Endothelial cell of umbilical vein (primary cell): ENCODE measurements around the gene HS6ST2. TPM values are rescaled to one million over a fixed set of nuclear protein-coding genes. Genes with fewer than 3 reads are reported as not detected.

Experiments used
- Bru-seq: library from RNA; stranded (reverse); fragments of 400-500 nt; gene quantifications from one replicate; lab custom pipeline; 2021; lab: Mats Ljungman, UMichigan
- BruChase-seq, 2 experiments: library from RNA; stranded (reverse); fragments of 400-500 nt; gene quantifications; one replicate each; lab custom pipeline; 2021; lab: Mats Ljungman, UMichigan
- BruUV-seq: library from RNA; stranded (reverse); fragments of 400-500 nt; replicated peaks from 2 replicates; lab custom pipeline; 2021; lab: Mats Ljungman, UMichigan
- CTCF ChIA-PET: fragments of 300-600, 350-600 bp; sonication (Branson Sonifier 250); formaldehyde crosslinking; loops from one replicate; lab custom pipeline; 2021; ENCODE audit warnings: antibody characterized with exemption, inconsistent platforms; lab: Charles Lee
- POLR2A ChIA-PET: fragments of 300-600, 350-600 bp; sonication (Branson Sonifier 250); formaldehyde crosslinking; loops from one replicate; lab custom pipeline; 2021; ENCODE audit warnings: antibody characterized with exemption, inconsistent platforms; lab: Charles Lee
- DNase-seq: peaks from one replicate; pipeline ENCODE4 v3.0.0-alpha.2; 2011; ENCODE audit warnings: low read depth, low spot score
- FAIRE-seq: peaks from 2 replicates; lab custom pipeline; 2011; peaks lifted over from hg19 to GRCh38; lab: Jason Lieb, UNC
- H2AFZ ChIP-seq: 2 replicates; pipeline ENCODE4 v1.6.0; 2012; ENCODE audit warnings: low read depth, low read length, control low read depth, inconsistent platforms
- H3K27ac ChIP-seq: 2 replicates; pipeline ENCODE4 v1.5.1; 2011; ENCODE audit warnings: low read depth, mild to moderate bottlenecking, control low read depth, low read length, moderate library complexity; ENCODE audit not compliant: insufficient read depth
- H3K27me3 ChIP-seq, 2 experiments: 2 replicates each; pipeline versions ENCODE4 v1.6.0 to v1.6.1; 2011; ENCODE audit warnings: low read length in 2 of 2, mixed read lengths in 1 of 2; ENCODE audit not compliant: control insufficient read depth in 2 of 2, insufficient read depth in 2 of 2
- H3K36me3 ChIP-seq, 2 experiments: 2 replicates in 1 of 2; 3 replicates in 1 of 2; pipeline ENCODE4 v1.5.1; 2011; ENCODE audit warnings: low read length in 2 of 2, mild to moderate bottlenecking in 1 of 2, moderate library complexity in 1 of 2; ENCODE audit not compliant: control insufficient read depth in 2 of 2, insufficient read depth in 2 of 2; ENCODE audit errors: extremely low read depth in 1 of 2
- H3K4me1 ChIP-seq: 3 replicates; pipeline ENCODE4 v1.5.1; 2011; ENCODE audit warnings: mild to moderate bottlenecking, low read length; ENCODE audit not compliant: control insufficient read depth, insufficient read depth; ENCODE audit errors: extremely low read depth
- H3K4me2 ChIP-seq: 2 replicates; pipeline ENCODE4 v1.6.1; 2011; ENCODE audit warnings: low read length, control low read depth, mixed read lengths; ENCODE audit not compliant: insufficient read depth
- H3K4me3 ChIP-seq, 3 experiments: fragments of 200-600 bp in 1 of 3; sonication (generic), shearing (Covaris generic) in 1 of 3; replicated peaks in 1 of 3; 2 replicates each; pipeline ENCODE4 v1.5.1; 2011 to 2016; ENCODE audit warnings: control low read depth in 3 of 3, low read length in 3 of 3, mild to moderate bottlenecking in 2 of 3, inconsistent platforms in 1 of 3, low read depth in 1 of 3, moderate library complexity in 1 of 3; ENCODE audit not compliant: insufficient read depth in 1 of 3
- H3K79me2 ChIP-seq: 2 replicates; pipeline ENCODE4 v1.6.0; 2012; ENCODE audit warnings: low read length, inconsistent platforms; ENCODE audit not compliant: control insufficient read depth, insufficient read depth
- H3K9ac ChIP-seq: replicated peaks from 2 replicates; pipeline ENCODE3; 2011; ENCODE audit warnings: low read length, control low read depth; ENCODE audit not compliant: insufficient read depth; ENCODE audit errors: extremely low read depth
- H3K9me1 ChIP-seq: replicated peaks from 3 replicates; pipeline ENCODE4 v1.6.0; 2011; ENCODE audit warnings: mild to moderate bottlenecking, low read length; ENCODE audit not compliant: control insufficient read depth, insufficient read depth; ENCODE audit errors: extremely low read depth
- H3K9me3 ChIP-seq: replicated peaks from 2 replicates; pipeline ENCODE4 v1.5.1; 2012; ENCODE audit warnings: low read length, inconsistent platforms; ENCODE audit not compliant: control insufficient read depth, insufficient read depth
- H4K20me1 ChIP-seq: replicated peaks from 2 replicates; pipeline ENCODE3; 2011; ENCODE audit warnings: mild to moderate bottlenecking, low read length; ENCODE audit not compliant: control insufficient read depth, insufficient read depth; ENCODE audit errors: extremely low read depth
- EZH2 ChIP-seq: IDR thresholded peaks from 2 replicates; pipeline ENCODE4 v1.6.1; 2012; ENCODE audit warnings: borderline replicate concordance, low read depth, mild to moderate bottlenecking, moderate library complexity, low read length, inconsistent platforms; ENCODE audit not compliant: severe bottlenecking
- FOS ChIP-seq: IDR thresholded peaks from 2 replicates; pipeline ENCODE4 v1.6.1; 2011; ENCODE audit warnings: mild to moderate bottlenecking, low read length, moderate library complexity, borderline replicate concordance; ENCODE audit not compliant: insufficient read depth
- JUN ChIP-seq: IDR thresholded peaks from 2 replicates; pipeline ENCODE4 v1.6.1; 2011; ENCODE audit warnings: borderline replicate concordance, low read depth; ENCODE audit not compliant: insufficient read length, insufficient read depth
- MYC ChIP-seq: IDR thresholded peaks from one replicate; pipeline ENCODE4 v1.6.1; 2011; ENCODE audit warnings: mild to moderate bottlenecking, low read depth, low read length
- POLR2A ChIP-seq: IDR thresholded peaks from 2 replicates; pipeline ENCODE4 v1.6.1; 2012; ENCODE audit warnings: low read depth, mild to moderate bottlenecking, control low read depth, low read length
- POLR2AphosphoS5 ChIP-seq: IDR thresholded peaks from 2 replicates; pipeline ENCODE4 v1.6.1; 2012; ENCODE audit warnings: low read depth, mild to moderate bottlenecking, control low read depth, low read length, moderate library complexity; ENCODE audit not compliant: insufficient read depth
- dilution Hi-C: fragments of 300-500 bp; cut with MboI; formaldehyde crosslinking; loops from one replicate; pipeline ENCODE4 v1.15.0; 2019; ENCODE audit warnings: low sequenced_read_pairs; ENCODE audit not compliant: extremely low pct_ligation_motif_present
- intact Hi-C: fragments of 100-400 bp; cut with micrococcal nuclease; formaldehyde crosslinking; loops from one replicate; pipeline ENCODE4 v1.10.0; 2022
- long read RNA-seq: library from polyadenylated mRNA; stranded (forward); transcript quantifications from one replicate; pipeline ENCODE4 v2.0.0, GENCODE V29; 2021
- polyA minus RNA-seq, 3 experiments: library from RNA; depleted of rRNA, polyadenylated mRNA; stranded (reverse); fragments of >200 nt; gene quantifications; 1 replicate in 1 of 3; 2 replicates in 2 of 3; pipeline ENCODE4 v1.2.3, GENCODE V29; 2011
- polyA plus RNA-seq, 4 experiments: library from polyadenylated mRNA; depleted of rRNA in 3 of 4; stranded (reverse) in 3 of 4; unstranded in 1 of 4; fragments of >200 nt; gene quantifications; 2 replicates each; pipeline versions ENCODE4 v1.2.1 to v1.2.3, GENCODE V29; 2011 to 2012; ENCODE audit warnings: missing spikeins in 1 of 4
- total RNA-seq: library from RNA; stranded (reverse); gene quantifications from 2 replicates; pipeline ENCODE4 v1.2.3, GENCODE V29; 2021
- TF ChIP-seq, protein P1 (sequence below), 2 donors: IDR thresholded peaks; 1 replicate in 1 of 2; 2 replicates in 1 of 2; pipeline ENCODE4 v1.5.1; 2011; ENCODE audit warnings: low read length in 2 of 2, mild to moderate bottlenecking in 2 of 2, moderate library complexity in 2 of 2, control low read depth in 1 of 2, inconsistent platforms in 1 of 2, low read depth in 1 of 2; ENCODE audit not compliant: insufficient read depth in 1 of 2; ENCODE audit errors: extremely low read depth in 1 of 2
- TF ChIP-seq, protein P2 (sequence below): IDR thresholded peaks from 2 replicates; pipeline ENCODE4 v1.6.1; 2011; ENCODE audit not compliant: insufficient read depth, insufficient read length

The HS6ST2 gene
- total RNA-seq (0.49 and 0.55 TPM in 2 replicates), polyA plus RNA-seq (0.84 and 1.1 TPM in 2 replicates), polyA minus RNA-seq (2.3 and 2.7 TPM in 2 replicates), Bru-seq, nascent RNA (percentile 19 among the genes with signal in this experiment), BruChase-seq, experiment 1, labeled RNA remaining after a 6-hour chase (percentile 16 among the genes with signal in this experiment), BruChase-seq, experiment 2, labeled RNA remaining after a 2-hour chase (percentile 21 among the genes with signal in this experiment)
- 0.39 and 0.59 TPM in 2 replicates for polyA plus RNA-seq (2011; cell fraction: cytosol; rRNA removed)
- 0.38 and 0.70 TPM in 2 replicates for polyA plus RNA-seq (2011; cell fraction: nucleus; rRNA removed)
- 0.29 and 0.44 TPM in 2 replicates for polyA plus RNA-seq (2012)
- 34.6 TPM for polyA minus RNA-seq (2011; cell fraction: cytosol; rRNA and poly(A)+ RNA removed)
- 0.38 and 1.3 TPM in 2 replicates for polyA minus RNA-seq (2011; cell fraction: nucleus; rRNA and poly(A)+ RNA removed)
- long read RNA-seq, partial matches to known transcripts, result 0 of 1 reads
- long read RNA-seq, other reads (novel, unspliced or antisense), result 1 of 1 reads

DNA sequence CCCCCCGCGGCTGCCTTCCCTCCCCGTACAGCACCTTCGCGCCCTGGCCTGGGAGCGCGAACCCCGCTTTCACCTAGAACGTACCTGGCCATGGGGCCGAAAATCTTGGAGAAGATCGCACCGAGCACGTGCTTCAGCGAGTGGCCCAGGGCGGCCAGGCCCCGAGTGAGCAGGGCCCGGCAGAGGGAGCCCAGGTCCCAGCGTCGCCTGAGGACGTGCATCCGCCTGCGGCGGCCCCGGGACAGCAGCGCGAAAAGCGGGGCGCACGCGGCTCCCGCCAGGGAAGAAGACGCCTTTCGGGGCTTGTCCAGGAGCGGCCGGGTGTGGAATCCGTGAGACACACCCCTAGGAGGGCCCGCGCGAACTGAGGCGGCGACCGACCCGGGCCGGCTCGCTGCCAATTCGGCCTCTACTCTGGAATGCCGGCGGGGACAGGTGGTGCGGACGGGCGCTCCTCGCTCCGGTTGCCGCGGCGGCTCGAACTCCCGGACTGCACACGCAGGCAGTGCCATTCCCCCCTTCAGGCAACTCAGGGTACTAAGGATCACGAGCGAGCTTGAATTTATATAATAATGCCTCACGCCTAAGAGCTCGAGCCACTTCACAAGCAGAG is at the start of gene HS6ST2:
Gene HS6ST2, minus strand, starts transcription at position 539 of the 613 bp plus-strand sequence.
- H3K4me3 ChIP-seq, result peak within 1 kb of the TSS in 1 of 3 experiments; percentile 43
- H3K4me2 ChIP-seq, result peak within 1 kb of the TSS; percentile 24
- DNase-seq (peak; percentile 1), FAIRE-seq (no peak)
- peaks cover 9% of the 10 kb centered on the region for H3K4me1 ChIP-seq
- no peaks in the 10 kb centered on the region for H3K9me1 ChIP-seq
- POLR2A ChIA-PET, result no interaction called here
- TF ChIP-seq EZH2 (peak; percentile 88), FOS (no peak), MYC (no peak), JUN (no peak), POLR2AphosphoS5 (no peak), POLR2A (no peak)
- TF ChIP-seq, protein P1, sequence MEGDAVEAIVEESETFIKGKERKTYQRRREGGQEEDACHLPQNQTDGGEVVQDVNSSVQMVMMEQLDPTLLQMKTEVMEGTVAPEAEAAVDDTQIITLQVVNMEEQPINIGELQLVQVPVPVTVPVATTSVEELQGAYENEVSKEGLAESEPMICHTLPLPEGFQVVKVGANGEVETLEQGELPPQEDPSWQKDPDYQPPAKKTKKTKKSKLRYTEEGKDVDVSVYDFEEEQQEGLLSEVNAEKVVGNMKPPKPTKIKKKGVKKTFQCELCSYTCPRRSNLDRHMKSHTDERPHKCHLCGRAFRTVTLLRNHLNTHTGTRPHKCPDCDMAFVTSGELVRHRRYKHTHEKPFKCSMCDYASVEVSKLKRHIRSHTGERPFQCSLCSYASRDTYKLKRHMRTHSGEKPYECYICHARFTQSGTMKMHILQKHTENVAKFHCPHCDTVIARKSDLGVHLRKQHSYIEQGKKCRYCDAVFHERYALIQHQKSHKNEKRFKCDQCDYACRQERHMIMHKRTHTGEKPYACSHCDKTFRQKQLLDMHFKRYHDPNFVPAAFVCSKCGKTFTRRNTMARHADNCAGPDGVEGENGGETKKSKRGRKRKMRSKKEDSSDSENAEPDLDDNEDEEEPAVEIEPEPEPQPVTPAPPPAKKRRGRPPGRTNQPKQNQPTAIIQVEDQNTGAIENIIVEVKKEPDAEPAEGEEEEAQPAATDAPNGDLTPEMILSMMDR (IDR thresholded peaks at IDR 0.05; ENCODE audit: extremely low read depth in 1 of 2, insufficient read depth in 1 of 2, low read depth in 1 of 2, low read length in 2 of 2), result no peak
- TF ChIP-seq, protein P2, sequence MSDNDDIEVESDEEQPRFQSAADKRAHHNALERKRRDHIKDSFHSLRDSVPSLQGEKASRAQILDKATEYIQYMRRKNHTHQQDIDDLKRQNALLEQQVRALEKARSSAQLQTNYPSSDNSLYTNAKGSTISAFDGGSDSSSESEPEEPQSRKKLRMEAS, result no peak
- no peaks in the 10 kb centered on the region for H3K36me3 ChIP-seq
- BruUV-seq, result no TSS peak
- H2AFZ ChIP-seq, result peak within 1 kb of the TSS; percentile 68
- peaks cover 26 to 28% of the 10 kb centered on the region in 2 experiments for H3K27me3 ChIP-seq
- H3K79me2 ChIP-seq, result no peaks in the 10 kb centered on the region
- H3K27ac ChIP-seq, result no peak within 1 kb of the TSS
- no peaks in the 10 kb centered on the region for H4K20me1 ChIP-seq
- no peak within 1 kb of the TSS for H3K9ac ChIP-seq
- dilution Hi-C loops, result no loop called here
- intact Hi-C loops, result no loop called here
- CTCF ChIA-PET, result no interaction called here
- no peaks in the 10 kb centered on the region for H3K9me3 ChIP-seq
